SK-N-SH treated with all-trans-retinoic acid at 6 μM for 48 hours (cell line): ENCODE measurements around the gene RNF113B.

Experiments used
- ATAC-seq: fragments of 200-7000 bp; cut with Tn5 transposase; 3 replicates; pipeline ENCODE4 v1.9.1; 2020; ENCODE audit warnings: mild to moderate bottlenecking, moderate library complexity
- ARNTL ChIP-seq: fragments of 450-650 bp; formaldehyde crosslinking; IDR thresholded peaks from 2 replicates; pipeline ENCODE4 v1.5.0; 2020; ENCODE audit warnings: low read depth, mild to moderate bottlenecking, moderate library complexity, borderline replicate concordance
- BACH2 ChIP-seq: fragments of 250-450 bp; sonication (Bioruptor Pico); IDR thresholded peaks from 2 replicates; pipeline ENCODE4 v1.9.0; 2021; ENCODE audit warnings: mild to moderate bottlenecking, borderline replicate concordance
- CREB5 ChIP-seq: fragments of 250-450 bp; sonication (Bioruptor Pico); IDR thresholded peaks from 2 replicates; pipeline ENCODE4 v1.5.1; 2020; ENCODE audit warnings: low read depth, mild to moderate bottlenecking, moderate library complexity
- CSDC2 ChIP-seq: fragments of 250-450 bp; sonication (Bioruptor Pico); IDR thresholded peaks from 2 replicates; pipeline ENCODE4 v1.5.0; 2020; ENCODE audit warnings: mild to moderate bottlenecking, moderate library complexity
- CSRNP3 ChIP-seq: fragments of 250-450 bp; sonication (Bioruptor Pico); IDR thresholded peaks from 2 replicates; pipeline ENCODE4 v1.5.1; 2021; ENCODE audit warnings: mild to moderate bottlenecking, moderate library complexity
- ESRRG ChIP-seq: fragments of 250-450 bp; sonication (Bioruptor Pico); IDR thresholded peaks from 2 replicates; pipeline ENCODE4 v1.6.1; 2021; ENCODE audit warnings: mild to moderate bottlenecking
- GLIS3 ChIP-seq: fragments of 250-450 bp; sonication (Bioruptor Pico); IDR thresholded peaks from 2 replicates; pipeline ENCODE4 v1.5.0; 2020; ENCODE audit warnings: mild to moderate bottlenecking, moderate library complexity
- ISL1 ChIP-seq: fragments of 250-450 bp; sonication (Bioruptor Pico); IDR thresholded peaks from 2 replicates; pipeline ENCODE4 v2.1.2; 2022; ENCODE audit warnings: mild to moderate bottlenecking, moderate library complexity
- OSR1 ChIP-seq: fragments of 250-450 bp; sonication (Bioruptor Pico); IDR thresholded peaks from 2 replicates; pipeline ENCODE4 v1.8.0; 2022; ENCODE audit warnings: moderate library complexity, mild to moderate bottlenecking, inconsistent platforms
- PATZ1 ChIP-seq: fragments of 250-450 bp; sonication (Bioruptor Pico); IDR thresholded peaks from 2 replicates; pipeline ENCODE4 v1.8.0; 2020; ENCODE audit warnings: mild to moderate bottlenecking, moderate library complexity, borderline replicate concordance
- POU6F1 ChIP-seq: fragments of 250-450 bp; sonication (Bioruptor Pico); IDR thresholded peaks from 2 replicates; pipeline ENCODE4 v1.8.0; 2021; ENCODE audit warnings: low read depth, mild to moderate bottlenecking, moderate library complexity, borderline replicate concordance
- PPARA ChIP-seq: fragments of 250-450 bp; sonication (Bioruptor Pico); IDR thresholded peaks from 2 replicates; pipeline ENCODE4 v1.5.0; 2020; ENCODE audit warnings: mild to moderate bottlenecking, borderline replicate concordance
- RARB ChIP-seq: fragments of 250-450 bp; sonication (Bioruptor Pico); IDR thresholded peaks from 2 replicates; pipeline ENCODE4 v1.8.0; 2021; ENCODE audit warnings: mild to moderate bottlenecking, moderate library complexity
- SNAI2 ChIP-seq: fragments of 250-450 bp; sonication (Bioruptor Pico); IDR thresholded peaks from 2 replicates; pipeline ENCODE4 v1.5.0; 2020; ENCODE audit warnings: mild to moderate bottlenecking, moderate library complexity
- TCF4 ChIP-seq: fragments of 250-450 bp; sonication (Bioruptor Pico); IDR thresholded peaks from 2 replicates; pipeline ENCODE4 v1.8.0; 2021; ENCODE audit warnings: mild to moderate bottlenecking, moderate library complexity, borderline replicate concordance
- TOX ChIP-seq: fragments of 250-450 bp; sonication (Bioruptor Pico); IDR thresholded peaks from 2 replicates; pipeline ENCODE4 v1.8.0; 2021; ENCODE audit warnings: mild to moderate bottlenecking, moderate library complexity, borderline replicate concordance
- TSHZ2 ChIP-seq: fragments of 250-450 bp; sonication (Bioruptor Pico); IDR thresholded peaks from 2 replicates; pipeline ENCODE4 v1.5.0; 2020; ENCODE audit warnings: mild to moderate bottlenecking, moderate library complexity
- ZC3H10 ChIP-seq: fragments of 250-450 bp; sonication (Bioruptor Pico); IDR thresholded peaks from 2 replicates; pipeline ENCODE4 v1.5.1; 2021; ENCODE audit warnings: mild to moderate bottlenecking, moderate library complexity
- ZFP3 ChIP-seq: fragments of 250-450 bp; sonication (Bioruptor Pico); IDR thresholded peaks from 2 replicates; pipeline ENCODE4 v1.5.0; 2020; ENCODE audit warnings: mild to moderate bottlenecking, moderate library complexity
- ZNF565 ChIP-seq: fragments of 450-650 bp; formaldehyde crosslinking; conservative IDR thresholded peaks from 2 replicates; pipeline ENCODE4 v1.5.0; 2020; ENCODE audit warnings: low read depth, mild to moderate bottlenecking, moderate library complexity
- ZNF70 ChIP-seq: fragments of 450-650 bp; formaldehyde crosslinking; IDR thresholded peaks from 2 replicates; pipeline ENCODE4 v1.5.0; 2020; ENCODE audit warnings: mild to moderate bottlenecking, moderate library complexity
- ZNF8 ChIP-seq: fragments of 450-650 bp; formaldehyde crosslinking; IDR thresholded peaks from 2 replicates; pipeline ENCODE4 v1.5.0; 2020; ENCODE audit warnings: mild to moderate bottlenecking, moderate library complexity

Gene RNF113B

GRCh38 chr13:98201189-98201588 lies 24.1 kb upstream of the RNF113B start:
- no peak for ATAC-seq
- TF ChIP-seq OSR1 (CRISPR knock-in tag), result no peak
- no peak for TF ChIP-seq CSDC2 (CRISPR knock-in tag)
- TF ChIP-seq PPARA (CRISPR knock-in tag), result no peak
- no peak for TF ChIP-seq ESRRG (CRISPR knock-in tag)
- no peak for TF ChIP-seq TSHZ2 (CRISPR knock-in tag)
- no peak for TF ChIP-seq ZNF8
- TF ChIP-seq ISL1 (CRISPR knock-in tag), result no peak
- no peak for TF ChIP-seq TOX (CRISPR knock-in tag)

- TF ChIP-seq BACH2 (CRISPR knock-in tag), result no peak
- no peak for TF ChIP-seq RARB (CRISPR knock-in tag)
- no peak for TF ChIP-seq PATZ1 (CRISPR knock-in tag)
- TF ChIP-seq PPARA (CRISPR knock-in tag), result no peak
- no peak for TF ChIP-seq SNAI2 (CRISPR knock-in tag)
- TF ChIP-seq ZC3H10 (CRISPR knock-in tag), result no peak
- TF ChIP-seq ZFP3 (CRISPR knock-in tag), result no peak
- TF ChIP-seq GLIS3 (CRISPR knock-in tag), result no peak
- TF ChIP-seq ZNF8, result no peak
- TF ChIP-seq POU6F1 (CRISPR knock-in tag), result no peak
- TF ChIP-seq TCF4 (CRISPR knock-in tag), result no peak
- no peak for TF ChIP-seq ESRRG (CRISPR knock-in tag)
- TF ChIP-seq ZNF70 (CRISPR knock-in tag), result no peak
- TF ChIP-seq, all 23 proteins: peak for 0
- no peak for ATAC-seq
Observed at GRCh38 chr13:98200211-98200878, 23.3 kb upstream of the RNF113B start.

- ATAC-seq, result no peak
- TF ChIP-seq POU6F1 (CRISPR knock-in tag) (no peak), ZNF8 (no peak), PPARA (CRISPR knock-in tag) (no peak), CREB5 (CRISPR knock-in tag) (no peak), RARB (CRISPR knock-in tag) (no peak), GLIS3 (CRISPR knock-in tag) (no peak), PATZ1 (CRISPR knock-in tag) (no peak), CSRNP3 (no peak), ARNTL (CRISPR knock-in tag) (no peak), ZNF565 (CRISPR knock-in tag) (no peak), OSR1 (CRISPR knock-in tag) (no peak), CSDC2 (CRISPR knock-in tag) (no peak), TOX (CRISPR knock-in tag) (no peak)
Observed at GRCh38 chr13:98199480-98199879, 22.4 kb upstream of the RNF113B start.
